SK-N-SH (cell line): ENCODE results near the gene IL11RA. TPM values are rescaled to one million over a fixed set of nuclear protein-coding genes. Genes with fewer than 3 reads are reported as not detected.

Experiments used
- CTCF ChIA-PET: fragments of 300-600, 350-600 bp; formaldehyde crosslinking; extraction: SDS; loops from one replicate; lab custom pipeline; 2021; lab: Yijun Ruan, JAX
- POLR2A ChIA-PET: fragments of 350-600 bp; sonication (Branson Sonifier 250); formaldehyde crosslinking; extraction: SDS; loops from one replicate; lab custom pipeline; 2020; ENCODE audit warnings: antibody characterized with exemption, inconsistent platforms; lab: Yijun Ruan, JAX
- DNase-seq: peaks from one replicate; pipeline ENCODE4 v3.0.0; 2012
- H2AFZ ChIP-seq: fragments of 200-600 bp; sonication (generic); 2 replicates; pipeline ENCODE4 v1.8.1; 2016; ENCODE audit warnings: antibody characterized with exemption, mild to moderate bottlenecking, low read depth
- H3F3A ChIP-seq: fragments of 200-600 bp; sonication (generic); replicated peaks from 2 replicates; pipeline ENCODE3; 2016; ENCODE audit warnings: antibody characterized with exemption, mild to moderate bottlenecking; ENCODE audit not compliant: insufficient read depth
- H3K27ac ChIP-seq, 2 experiments: fragments of 200-500 bp in 1 of 2; fragments of 200-600 bp in 1 of 2; sonication (Bioruptor generic) in 1 of 2; sonication (generic), shearing (Covaris generic) in 1 of 2; 2 replicates each; pipeline versions ENCODE4 v1.5.1 to v1.6.1; 2014 to 2016; ENCODE audit warnings: low read depth in 2 of 2, inconsistent platforms in 1 of 2, low read length in 1 of 2, mild to moderate bottlenecking in 1 of 2, mixed read lengths in 1 of 2
- H3K27me3 ChIP-seq: fragments of 200-600 bp; sonication (generic), shearing (Covaris generic); 2 replicates; pipeline ENCODE4 v1.6.1; 2016; ENCODE audit warnings: mixed run types; ENCODE audit not compliant: insufficient read depth
- H3K36me3 ChIP-seq, 2 experiments: fragments of 200-500 bp in 1 of 2; fragments of 200-600 bp in 1 of 2; sonication (Bioruptor generic) in 1 of 2; sonication (generic) in 1 of 2; replicated peaks in 1 of 2; 2 replicates each; pipeline versions ENCODE3 to v1.5.1; 2014 to 2016; ENCODE audit warnings: low read length in 1 of 2, mild to moderate bottlenecking in 1 of 2; ENCODE audit not compliant: insufficient read depth in 2 of 2, control insufficient read depth in 1 of 2
- H3K4me1 ChIP-seq, 2 experiments: fragments of 200-500 bp in 1 of 2; fragments of 200-600 bp in 1 of 2; sonication (Bioruptor generic) in 1 of 2; sonication (generic), shearing (Covaris generic) in 1 of 2; 2 replicates each; pipeline versions ENCODE4 v1.5.1 to v1.6.1; 2014 to 2016; ENCODE audit warnings: low read depth in 1 of 2, low read length in 1 of 2, mixed run types in 1 of 2; ENCODE audit not compliant: insufficient read depth in 2 of 2, control insufficient read depth in 1 of 2
- H3K4me2 ChIP-seq: fragments of 200-600 bp; sonication (generic), shearing (Covaris generic); 2 replicates; pipeline ENCODE4 v1.6.1; 2017; ENCODE audit warnings: mixed run types
- H3K4me3 ChIP-seq, 2 experiments: fragments of 200-500 bp in 1 of 2; fragments of 200-600 bp in 1 of 2; sonication (Bioruptor generic) in 1 of 2; sonication (generic), shearing (Covaris generic) in 1 of 2; 2 replicates each; pipeline versions ENCODE4 v1.5.1 to v1.8.1; 2014 to 2016; ENCODE audit warnings: low read depth in 2 of 2, inconsistent platforms in 1 of 2, low read length in 1 of 2, mild to moderate bottlenecking in 1 of 2, mixed read lengths in 1 of 2, moderate library complexity in 1 of 2
- H3K79me2 ChIP-seq: fragments of 200-600 bp; sonication (generic); 2 replicates; pipeline ENCODE4 v1.8.1; 2017; ENCODE audit warnings: mild to moderate bottlenecking; ENCODE audit not compliant: insufficient read depth
- H3K9ac ChIP-seq: fragments of 200-600 bp; sonication (generic); 2 replicates; pipeline ENCODE4 v1.6.1; 2017; ENCODE audit warnings: mixed run types
- H3K9me2 ChIP-seq: fragments of 200-600 bp; sonication (generic); 2 replicates; pipeline ENCODE4 v1.6.1; 2017; ENCODE audit warnings: mixed run types
- H3K9me3 ChIP-seq: fragments of 200-600 bp; sonication (generic); 2 replicates; pipeline ENCODE4 v1.6.1; 2017; ENCODE audit warnings: mixed run types, mild to moderate bottlenecking, moderate library complexity
- H4K20me1 ChIP-seq: fragments of 200-600 bp; sonication (generic); 2 replicates; pipeline ENCODE4 v1.6.1; 2017; ENCODE audit warnings: mild to moderate bottlenecking, mixed run types; ENCODE audit not compliant: insufficient read depth
- ELF1 ChIP-seq: IDR thresholded peaks from 2 replicates; pipeline ENCODE4 v1.4.0; 2012
- FOSL2 ChIP-seq: IDR thresholded peaks from 2 replicates; pipeline ENCODE4 v1.4.0; 2012; ENCODE audit warnings: low read depth, mild to moderate bottlenecking, moderate library complexity, borderline replicate concordance
- GATA2 ChIP-seq: sonication (generic); formaldehyde crosslinking; IDR thresholded peaks from 2 replicates; pipeline ENCODE4 v1.5.0; 2020; ENCODE audit warnings: mild to moderate bottlenecking, missing genetic modification reagents
- IRF3 ChIP-seq: fragments of 150-350 bp; IDR thresholded peaks from 2 replicates; pipeline ENCODE4 v1.6.1; 2016; ENCODE audit warnings: mild to moderate bottlenecking, low read depth, low read length
- JUND ChIP-seq: IDR thresholded peaks from 2 replicates; pipeline ENCODE4 v1.4.0; 2012
- NFIC ChIP-seq: IDR thresholded peaks from 2 replicates; pipeline ENCODE4 v1.4.0; 2012; ENCODE audit warnings: borderline replicate concordance
- POLR2AphosphoS5 ChIP-seq: IDR thresholded peaks from 2 replicates; pipeline ENCODE4 v1.6.1; 2012; ENCODE audit warnings: low read depth, low read length
- RCOR1 ChIP-seq: fragments of 150-350 bp; IDR thresholded peaks from 2 replicates; pipeline ENCODE4 v1.6.1; 2017; ENCODE audit warnings: antibody characterized with exemption, low read length
- RXRA ChIP-seq: IDR thresholded peaks from 2 replicates; pipeline ENCODE4 v1.4.0; 2012; ENCODE audit warnings: low read depth, mild to moderate bottlenecking, borderline replicate concordance
- SMC3 ChIP-seq: IDR thresholded peaks from 2 replicates; pipeline ENCODE4 v1.6.1; 2012; ENCODE audit warnings: low read depth, low read length, improper control_type of control experiment
- TAF1 ChIP-seq: IDR thresholded peaks from 2 replicates; pipeline ENCODE4 v1.6.1; 2012; ENCODE audit warnings: low read depth, mild to moderate bottlenecking, low read length, moderate library complexity, borderline replicate concordance
- TCF12 ChIP-seq: IDR thresholded peaks from 2 replicates; pipeline ENCODE4 v1.4.0; 2012
- TEAD4 ChIP-seq: IDR thresholded peaks from 2 replicates; pipeline ENCODE4 v1.4.0; 2012; ENCODE audit warnings: mild to moderate bottlenecking, borderline replicate concordance; ENCODE audit not compliant: insufficient read depth
- YY1 ChIP-seq: IDR thresholded peaks from 2 replicates; pipeline ENCODE4 v1.4.0; 2012; ENCODE audit warnings: low read depth, mild to moderate bottlenecking
- WGBS: methylation state at CpG from one replicate; pipeline ENCODE4 v1.1.6; 2017; ENCODE audit warnings: low lambda C conversion rate; 5-methylcytosine and 5-hydroxymethylcytosine counted together
- polyA plus RNA-seq, 3 experiments: library from polyadenylated mRNA; depleted of rRNA; stranded (reverse); fragments of >200 nt; gene quantifications; 2 replicates each; pipeline ENCODE4 v1.2.3, GENCODE V29; 2012
- TF ChIP-seq, protein P1 (sequence below): IDR thresholded peaks from 2 replicates; pipeline ENCODE4 v1.6.1; 2012; ENCODE audit warnings: mild to moderate bottlenecking, low read depth, low read length, moderate library complexity
- TF ChIP-seq, protein P2 (sequence below): IDR thresholded peaks from 2 replicates; pipeline ENCODE4 v1.4.0; 2012; ENCODE audit warnings: low read depth
- TF ChIP-seq, protein P3 (sequence below): IDR thresholded peaks from 2 replicates; pipeline ENCODE4 v1.4.0; 2012; ENCODE audit warnings: low read depth, borderline replicate concordance
- TF ChIP-seq, protein P4 (sequence below): fragments of 150-350 bp; IDR thresholded peaks from 2 replicates; pipeline ENCODE4 v1.6.1; 2017; ENCODE audit warnings: antibody characterized with exemption, low read length, low read depth, borderline replicate concordance
- TF ChIP-seq, protein P5 (sequence below): fragments of 200-600 bp; sonication (generic); IDR thresholded peaks from 2 replicates; pipeline ENCODE4 v1.6.1; 2017; ENCODE audit warnings: antibody characterized with exemption, mild to moderate bottlenecking, moderate library complexity
- TF ChIP-seq, protein P6 (sequence below): IDR thresholded peaks from 2 replicates; pipeline ENCODE4; 2012

The IL11RA gene
- polyA plus RNA-seq, 1 of the 3 experiments (the other 2 are of a cell fraction): 16.5 TPM

DNA sequence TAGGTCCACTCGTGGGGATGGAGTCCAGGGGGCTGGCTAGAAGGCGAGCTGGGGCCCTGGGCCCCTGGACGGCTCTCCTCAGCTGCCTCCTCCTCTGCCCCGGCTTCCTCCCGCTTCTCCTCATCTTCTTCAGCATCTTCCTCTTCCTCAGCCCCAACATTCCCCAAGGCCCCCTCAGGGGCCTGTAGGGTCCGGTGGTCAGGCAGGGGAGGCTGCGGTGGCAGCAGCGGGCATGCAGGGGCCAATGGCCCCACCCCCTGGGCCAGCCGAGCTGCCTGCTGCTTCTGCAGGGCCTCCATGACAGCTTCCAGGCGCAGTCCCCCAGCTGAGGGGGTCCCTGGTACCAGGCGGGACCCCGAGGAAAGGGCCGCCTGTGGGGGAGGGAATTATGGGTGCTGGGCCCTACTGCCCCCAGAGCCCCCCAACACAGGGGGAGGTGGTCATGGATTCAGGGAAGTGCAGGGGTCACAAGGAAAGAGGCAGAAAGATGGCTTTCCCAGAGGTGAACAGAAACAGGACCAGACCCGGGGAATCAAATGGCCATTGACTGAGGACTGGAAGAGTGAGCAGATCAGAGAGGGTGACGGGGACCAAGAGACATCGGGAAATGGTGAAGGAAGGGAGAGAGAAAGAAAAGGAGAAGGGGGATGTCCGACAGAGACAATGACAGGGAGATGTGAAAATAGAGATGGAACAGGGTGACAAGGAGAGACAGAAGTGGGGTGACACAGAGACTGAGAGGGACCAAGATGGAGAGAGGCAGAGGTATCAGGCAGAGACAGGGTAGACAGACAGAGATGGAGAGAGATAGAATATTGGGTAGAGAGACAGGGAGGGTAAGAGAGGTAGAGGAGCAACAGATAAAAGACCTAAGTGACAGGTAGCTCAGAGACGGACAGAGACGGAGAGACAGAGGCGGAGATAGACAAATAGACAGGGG lies 24.0 kb upstream of the IL11RA start:
- H3K4me1 ChIP-seq: peaks cover 0 to 8% of the 10 kb centered on the region in 2 experiments; a peak in 1 of 4 replicates
- H3K9me3 ChIP-seq: no peaks in the 10 kb centered on the region
- 0 out of 2 replicates have a peak overlapping the region, but pooled peaks have one; percentile 35 for H2AFZ ChIP-seq
- H3K4me3 ChIP-seq: peak overlapping the region; percentile 44 to 52; a peak in 2 of 4 replicates
- H3K27me3 ChIP-seq: peaks cover 21% of the 10 kb centered on the region; the same call in 1 of the 2 replicates
- H3K9ac ChIP-seq: no peak overlapping the region
- ChIA-PET CTCF (interaction anchor here (0.6 to 12.3 kb wide), 4 partner anchors 13 to 75 kb away, joined by 3 to 256 read pairs (median 3); partner anchors contain the start of gene RPP25L), POLR2A (no interaction called here)
- H3K4me2 ChIP-seq: peak overlapping the region; percentile 78; the same call in 1 of the 2 replicates
- TF ChIP-seq SMC3: no peak
- TF ChIP-seq, protein P1, sequence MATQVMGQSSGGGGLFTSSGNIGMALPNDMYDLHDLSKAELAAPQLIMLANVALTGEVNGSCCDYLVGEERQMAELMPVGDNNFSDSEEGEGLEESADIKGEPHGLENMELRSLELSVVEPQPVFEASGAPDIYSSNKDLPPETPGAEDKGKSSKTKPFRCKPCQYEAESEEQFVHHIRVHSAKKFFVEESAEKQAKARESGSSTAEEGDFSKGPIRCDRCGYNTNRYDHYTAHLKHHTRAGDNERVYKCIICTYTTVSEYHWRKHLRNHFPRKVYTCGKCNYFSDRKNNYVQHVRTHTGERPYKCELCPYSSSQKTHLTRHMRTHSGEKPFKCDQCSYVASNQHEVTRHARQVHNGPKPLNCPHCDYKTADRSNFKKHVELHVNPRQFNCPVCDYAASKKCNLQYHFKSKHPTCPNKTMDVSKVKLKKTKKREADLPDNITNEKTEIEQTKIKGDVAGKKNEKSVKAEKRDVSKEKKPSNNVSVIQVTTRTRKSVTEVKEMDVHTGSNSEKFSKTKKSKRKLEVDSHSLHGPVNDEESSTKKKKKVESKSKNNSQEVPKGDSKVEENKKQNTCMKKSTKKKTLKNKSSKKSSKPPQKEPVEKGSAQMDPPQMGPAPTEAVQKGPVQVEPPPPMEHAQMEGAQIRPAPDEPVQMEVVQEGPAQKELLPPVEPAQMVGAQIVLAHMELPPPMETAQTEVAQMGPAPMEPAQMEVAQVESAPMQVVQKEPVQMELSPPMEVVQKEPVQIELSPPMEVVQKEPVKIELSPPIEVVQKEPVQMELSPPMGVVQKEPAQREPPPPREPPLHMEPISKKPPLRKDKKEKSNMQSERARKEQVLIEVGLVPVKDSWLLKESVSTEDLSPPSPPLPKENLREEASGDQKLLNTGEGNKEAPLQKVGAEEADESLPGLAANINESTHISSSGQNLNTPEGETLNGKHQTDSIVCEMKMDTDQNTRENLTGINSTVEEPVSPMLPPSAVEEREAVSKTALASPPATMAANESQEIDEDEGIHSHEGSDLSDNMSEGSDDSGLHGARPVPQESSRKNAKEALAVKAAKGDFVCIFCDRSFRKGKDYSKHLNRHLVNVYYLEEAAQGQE: no peak
- no peak for TF ChIP-seq NFIC
- no peak for TF ChIP-seq FOSL2
- TF ChIP-seq, protein P2, sequence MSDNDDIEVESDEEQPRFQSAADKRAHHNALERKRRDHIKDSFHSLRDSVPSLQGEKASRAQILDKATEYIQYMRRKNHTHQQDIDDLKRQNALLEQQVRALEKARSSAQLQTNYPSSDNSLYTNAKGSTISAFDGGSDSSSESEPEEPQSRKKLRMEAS: no peak
- no peak for TF ChIP-seq JUND
- TF ChIP-seq, protein P3, sequence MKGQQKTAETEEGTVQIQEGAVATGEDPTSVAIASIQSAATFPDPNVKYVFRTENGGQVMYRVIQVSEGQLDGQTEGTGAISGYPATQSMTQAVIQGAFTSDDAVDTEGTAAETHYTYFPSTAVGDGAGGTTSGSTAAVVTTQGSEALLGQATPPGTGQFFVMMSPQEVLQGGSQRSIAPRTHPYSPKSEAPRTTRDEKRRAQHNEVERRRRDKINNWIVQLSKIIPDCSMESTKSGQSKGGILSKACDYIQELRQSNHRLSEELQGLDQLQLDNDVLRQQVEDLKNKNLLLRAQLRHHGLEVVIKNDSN: no peak
- TF ChIP-seq, protein P4, sequence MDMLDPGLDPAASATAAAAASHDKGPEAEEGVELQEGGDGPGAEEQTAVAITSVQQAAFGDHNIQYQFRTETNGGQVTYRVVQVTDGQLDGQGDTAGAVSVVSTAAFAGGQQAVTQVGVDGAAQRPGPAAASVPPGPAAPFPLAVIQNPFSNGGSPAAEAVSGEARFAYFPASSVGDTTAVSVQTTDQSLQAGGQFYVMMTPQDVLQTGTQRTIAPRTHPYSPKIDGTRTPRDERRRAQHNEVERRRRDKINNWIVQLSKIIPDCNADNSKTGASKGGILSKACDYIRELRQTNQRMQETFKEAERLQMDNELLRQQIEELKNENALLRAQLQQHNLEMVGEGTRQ: no peak
- TF ChIP-seq, protein P5, sequence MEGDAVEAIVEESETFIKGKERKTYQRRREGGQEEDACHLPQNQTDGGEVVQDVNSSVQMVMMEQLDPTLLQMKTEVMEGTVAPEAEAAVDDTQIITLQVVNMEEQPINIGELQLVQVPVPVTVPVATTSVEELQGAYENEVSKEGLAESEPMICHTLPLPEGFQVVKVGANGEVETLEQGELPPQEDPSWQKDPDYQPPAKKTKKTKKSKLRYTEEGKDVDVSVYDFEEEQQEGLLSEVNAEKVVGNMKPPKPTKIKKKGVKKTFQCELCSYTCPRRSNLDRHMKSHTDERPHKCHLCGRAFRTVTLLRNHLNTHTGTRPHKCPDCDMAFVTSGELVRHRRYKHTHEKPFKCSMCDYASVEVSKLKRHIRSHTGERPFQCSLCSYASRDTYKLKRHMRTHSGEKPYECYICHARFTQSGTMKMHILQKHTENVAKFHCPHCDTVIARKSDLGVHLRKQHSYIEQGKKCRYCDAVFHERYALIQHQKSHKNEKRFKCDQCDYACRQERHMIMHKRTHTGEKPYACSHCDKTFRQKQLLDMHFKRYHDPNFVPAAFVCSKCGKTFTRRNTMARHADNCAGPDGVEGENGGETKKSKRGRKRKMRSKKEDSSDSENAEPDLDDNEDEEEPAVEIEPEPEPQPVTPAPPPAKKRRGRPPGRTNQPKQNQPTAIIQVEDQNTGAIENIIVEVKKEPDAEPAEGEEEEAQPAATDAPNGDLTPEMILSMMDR: no peak
- TF ChIP-seq YY1: no peak
- TF ChIP-seq GATA2 (CRISPR knock-in tag): no peak
- no peak for TF ChIP-seq RCOR1
- no peak for TF ChIP-seq TCF12
- no peak for TF ChIP-seq RXRA
- TF ChIP-seq IRF3: no peak
- no peak for TF ChIP-seq TEAD4
- no peak for TF ChIP-seq ELF1
- TF ChIP-seq POLR2AphosphoS5: no peak
- TF ChIP-seq, protein P6, sequence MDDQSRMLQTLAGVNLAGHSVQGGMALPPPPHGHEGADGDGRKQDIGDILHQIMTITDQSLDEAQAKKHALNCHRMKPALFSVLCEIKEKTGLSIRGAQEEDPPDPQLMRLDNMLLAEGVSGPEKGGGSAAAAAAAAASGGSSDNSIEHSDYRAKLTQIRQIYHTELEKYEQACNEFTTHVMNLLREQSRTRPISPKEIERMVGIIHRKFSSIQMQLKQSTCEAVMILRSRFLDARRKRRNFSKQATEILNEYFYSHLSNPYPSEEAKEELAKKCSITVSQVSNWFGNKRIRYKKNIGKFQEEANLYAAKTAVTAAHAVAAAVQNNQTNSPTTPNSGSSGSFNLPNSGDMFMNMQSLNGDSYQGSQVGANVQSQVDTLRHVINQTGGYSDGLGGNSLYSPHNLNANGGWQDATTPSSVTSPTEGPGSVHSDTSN: no peak
- no peak for TF ChIP-seq TAF1
- DNase-seq: no peak
- H3K79me2 ChIP-seq: no peaks in the 10 kb centered on the region
- H4K20me1 ChIP-seq: no peaks in the 10 kb centered on the region
- no peaks in the 10 kb centered on the region for H3K9me2 ChIP-seq
- no peaks in the 10 kb centered on the region for H3K36me3 ChIP-seq
- no peaks in the 10 kb centered on the region for H3F3A ChIP-seq
- WGBS: 55% methylated on average over 18 of the region's 20 CpGs
- H3K27ac ChIP-seq: no peak overlapping the region
